HG02884 (cell line): ENCODE results near the gene RHOJ.
"Not testable (repeated sequence)": the region's sequence is repeated elsewhere in the genome, so short reads cannot be mapped to it uniquely, and the experiment has no call there.

ENCODE experiments used
- ATAC-seq: cut with Tn5 transposase; IDR thresholded peaks from one replicate; pipeline ENCODE4 v1.9.1; 2021; ENCODE audit warnings: mild to moderate bottlenecking, moderate library complexity; ENCODE audit not compliant: unreplicated experiment

The RHOJ gene

DNA sequence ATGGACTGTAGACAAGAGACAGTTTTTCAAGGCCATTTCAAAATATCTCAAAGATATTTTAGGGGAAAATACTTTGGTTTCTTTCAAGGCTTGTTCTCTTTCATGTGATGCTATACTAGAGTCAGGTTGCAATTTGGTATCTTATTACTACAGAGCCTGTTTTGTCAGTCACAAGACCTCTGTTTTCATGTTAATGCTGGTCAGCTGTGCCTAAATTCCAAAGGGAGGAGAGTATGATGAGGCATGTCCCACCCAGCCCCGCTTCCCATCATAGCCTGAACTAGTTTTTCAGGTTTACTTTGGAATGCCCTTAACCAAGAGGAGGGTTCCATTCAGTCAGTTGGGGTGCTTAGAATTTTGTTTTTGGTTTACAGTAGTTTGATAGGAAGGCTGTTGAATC is 61.9 kb downstream of the RHOJ start:
- no peak for ATAC-seq

DNA sequence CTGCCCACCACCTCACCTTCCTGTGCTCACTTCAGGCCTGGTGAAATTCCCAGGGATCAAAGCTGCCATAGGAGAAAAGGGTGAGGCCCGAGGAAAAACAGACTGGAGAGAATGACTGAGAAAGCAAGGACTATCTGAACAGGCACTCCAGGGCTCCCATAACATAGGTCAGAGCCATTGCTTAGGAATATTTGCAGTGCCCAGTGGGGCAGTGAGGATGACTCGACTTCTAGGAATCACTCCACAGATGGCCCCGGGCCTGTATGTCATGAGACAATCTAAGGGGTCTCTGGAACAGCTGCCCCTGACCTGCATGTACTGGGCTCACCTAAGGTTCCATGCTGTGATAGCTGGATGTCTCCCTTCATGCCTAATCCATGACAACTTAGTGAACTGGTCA is 62.9 kb downstream of the RHOJ start:
- ATAC-seq: no peak

DNA sequence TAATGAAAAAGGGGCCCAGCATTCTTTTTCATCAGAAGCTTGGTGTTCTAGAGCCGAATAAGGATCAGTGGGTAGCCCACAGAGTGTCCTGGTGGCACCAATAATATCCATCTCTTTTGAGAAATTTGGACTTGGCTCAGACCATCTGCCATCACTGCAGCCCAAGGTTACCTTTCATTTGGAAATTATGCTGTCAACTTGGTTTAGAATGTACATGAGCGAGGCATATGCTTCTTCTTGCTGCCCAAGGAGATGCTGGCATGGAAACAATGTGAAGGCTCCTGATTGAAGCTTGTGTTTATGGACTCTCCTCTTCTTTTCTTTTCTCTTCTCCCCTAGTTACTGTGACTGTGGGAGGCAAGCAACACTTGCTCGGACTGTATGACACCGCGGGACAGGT is 64.5 kb downstream of the RHOJ start:
- no peak for ATAC-seq

DNA sequence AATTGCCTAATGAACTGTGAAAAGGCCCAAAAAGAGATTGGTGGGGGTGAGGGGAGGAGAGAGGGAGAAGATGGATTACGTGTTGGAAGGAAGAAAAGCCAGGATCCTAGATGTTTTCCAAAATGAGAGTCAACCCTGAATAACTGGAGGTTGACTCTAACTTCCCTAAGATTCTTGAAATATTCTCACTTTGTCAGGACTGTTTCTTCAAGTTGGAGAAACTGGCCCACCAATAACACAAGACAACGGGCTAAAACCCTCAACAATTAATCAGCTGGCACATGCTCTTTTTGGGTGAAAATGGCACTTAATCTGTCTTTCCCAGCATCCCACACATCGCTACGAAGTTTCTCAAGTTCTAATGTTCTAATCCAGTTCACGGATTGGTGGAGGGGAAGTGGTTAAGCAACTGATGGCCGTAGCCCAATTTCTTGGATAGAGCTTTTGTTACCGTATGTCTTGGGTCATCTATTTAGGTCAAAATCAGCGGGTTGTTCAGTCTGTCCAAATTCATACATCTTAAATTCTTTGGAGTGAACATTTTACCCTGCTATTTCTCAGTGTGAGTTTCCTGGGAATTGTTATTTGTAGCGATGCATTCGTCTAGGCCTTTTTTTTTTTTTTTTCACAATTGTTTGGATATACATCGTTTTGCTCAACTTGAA is 65.5 kb downstream of the RHOJ start:
- no peak for ATAC-seq

DNA sequence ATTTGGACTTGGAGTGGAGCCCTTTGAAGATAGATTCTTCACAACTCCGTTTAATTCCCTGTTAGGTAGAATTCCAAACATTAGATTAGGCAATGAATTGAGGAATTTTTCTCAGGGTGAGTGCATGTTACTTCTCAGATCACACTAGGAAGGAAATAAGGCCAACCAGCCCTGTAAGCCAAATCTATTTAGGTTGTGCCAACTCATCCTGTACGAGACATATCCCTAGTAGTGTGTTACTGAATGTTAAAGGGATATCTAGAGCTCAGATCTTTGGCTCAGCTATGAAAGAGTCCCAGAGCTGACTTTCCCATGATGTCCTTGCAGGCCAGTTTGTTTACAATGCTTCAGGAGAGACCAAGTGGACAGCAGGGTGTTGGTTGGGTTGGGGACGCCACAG is 68.9 kb downstream of the RHOJ start:
- no peak for ATAC-seq

DNA sequence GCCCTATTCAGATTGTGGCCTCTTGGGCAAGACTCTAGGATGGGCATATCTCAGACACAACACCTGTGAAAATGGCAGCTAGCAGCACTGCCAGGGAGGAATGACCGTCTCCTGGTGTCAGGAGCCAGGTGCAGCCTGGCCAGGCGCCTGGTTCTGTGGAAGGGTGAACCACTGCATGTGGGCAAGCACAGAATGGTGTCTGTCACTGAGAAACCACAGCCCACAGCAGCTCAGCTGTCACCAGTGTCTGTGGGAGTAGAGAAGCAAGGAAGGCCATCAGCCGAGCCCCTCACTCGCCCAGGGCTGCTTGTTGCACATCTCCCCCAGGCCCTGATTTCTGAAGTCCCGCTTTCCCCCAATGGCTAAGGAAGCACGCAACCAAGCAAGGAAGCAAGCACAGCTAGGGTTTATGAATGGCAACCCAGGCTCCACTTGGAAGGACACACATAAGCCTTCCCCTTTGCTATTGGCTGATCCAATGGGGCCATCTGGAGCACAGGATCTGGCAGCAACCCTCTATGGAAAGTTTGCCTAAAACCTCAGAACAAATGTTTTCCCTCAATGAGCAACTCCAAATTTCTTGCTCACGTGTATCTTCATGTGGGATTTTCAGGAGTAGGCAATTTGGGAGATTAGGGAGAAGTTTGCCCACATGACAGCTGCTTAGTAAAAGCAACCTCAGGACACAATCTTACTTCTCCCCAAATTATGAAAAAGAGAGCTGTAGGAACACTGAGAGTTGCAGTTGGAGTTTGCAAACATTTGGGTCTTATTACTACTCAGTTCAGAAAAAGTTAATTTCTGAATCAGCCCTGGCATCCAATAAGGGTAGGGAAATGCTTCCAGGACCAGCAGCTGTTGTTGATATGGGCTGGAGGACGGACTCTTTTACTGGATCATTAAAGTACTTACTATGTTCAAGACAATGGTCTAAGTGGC is 69.7 kb downstream of the RHOJ start:
- no peak for ATAC-seq

DNA sequence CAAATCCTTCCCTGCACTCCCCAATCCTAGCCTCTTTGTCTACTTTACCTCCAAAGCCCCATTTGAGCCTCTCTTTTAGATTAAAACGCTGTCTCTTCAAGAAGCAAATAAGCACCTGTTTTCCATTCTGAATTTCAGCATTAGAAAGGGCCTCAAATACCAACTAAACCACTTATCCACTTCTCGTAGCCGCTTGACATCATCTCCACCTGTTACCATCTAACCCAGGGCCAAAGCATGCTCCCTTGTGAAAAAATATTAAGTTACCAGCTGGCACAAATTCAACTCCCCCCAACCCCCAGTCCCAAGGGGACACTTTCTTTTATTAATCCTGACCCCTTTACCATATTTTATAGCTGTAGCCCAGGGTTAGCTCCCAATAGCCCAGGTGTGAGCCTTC is 71.4 kb downstream of the RHOJ start:
- no peak for ATAC-seq

DNA sequence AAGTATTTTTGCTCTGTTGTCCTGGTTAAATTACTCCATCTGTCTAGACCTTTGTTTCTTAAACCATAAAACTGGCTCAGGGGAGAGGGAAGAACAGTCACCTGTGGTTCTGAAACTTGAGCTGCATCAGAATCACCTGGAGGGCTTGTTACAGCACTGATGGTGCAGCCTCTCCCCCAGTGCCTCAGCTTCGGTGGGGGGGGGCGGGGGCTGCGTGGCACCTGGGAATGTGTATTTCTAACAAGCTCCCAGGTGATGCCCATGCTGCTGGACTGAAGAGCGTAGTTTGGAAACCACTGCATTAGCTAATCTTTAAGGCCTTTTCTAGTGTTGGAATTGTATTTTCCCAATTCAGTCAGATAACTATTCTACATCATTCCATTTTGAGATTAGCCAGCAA is 71.8 kb downstream of the RHOJ start:
- ATAC-seq: no peak

DNA sequence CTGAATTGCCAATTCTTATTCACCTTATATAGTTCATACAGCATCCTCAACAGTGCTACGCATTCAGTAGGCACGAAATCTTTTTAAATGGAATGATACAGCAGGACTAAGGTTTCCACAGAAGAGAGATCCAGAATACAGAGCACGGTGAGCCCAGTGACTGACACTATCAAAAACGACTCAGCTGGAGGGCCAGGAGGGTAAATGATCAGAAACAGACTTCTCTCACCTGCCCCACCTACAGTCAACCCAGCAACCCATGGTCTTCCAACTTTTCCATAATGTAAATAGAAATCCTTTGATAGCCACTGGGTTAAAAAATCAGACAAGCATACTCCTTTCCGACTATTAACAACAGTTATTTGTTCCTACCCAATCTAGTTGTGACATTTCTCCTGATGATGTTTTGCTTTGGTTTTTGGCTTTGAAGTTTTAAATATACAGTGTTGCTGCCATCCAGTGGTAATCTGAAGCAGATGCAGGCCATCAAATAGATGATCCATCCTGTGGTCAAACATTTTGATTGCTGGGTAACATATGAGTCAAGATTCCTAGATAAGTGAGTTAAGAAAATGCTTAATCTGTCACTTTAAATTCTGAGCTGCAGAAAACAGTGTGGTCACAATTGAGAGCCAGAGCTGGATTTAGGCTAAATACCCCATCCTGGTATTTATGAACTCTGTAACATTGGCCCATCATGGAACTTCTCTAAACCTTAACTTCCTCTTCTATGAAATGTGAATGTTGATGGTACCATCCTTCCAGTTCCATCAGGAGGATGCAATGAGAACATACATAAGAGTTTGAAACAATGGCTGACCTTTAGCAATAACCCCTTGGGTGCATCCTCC is 72.5 kb downstream of the RHOJ start:
- ATAC-seq: peak; percentile 79

DNA sequence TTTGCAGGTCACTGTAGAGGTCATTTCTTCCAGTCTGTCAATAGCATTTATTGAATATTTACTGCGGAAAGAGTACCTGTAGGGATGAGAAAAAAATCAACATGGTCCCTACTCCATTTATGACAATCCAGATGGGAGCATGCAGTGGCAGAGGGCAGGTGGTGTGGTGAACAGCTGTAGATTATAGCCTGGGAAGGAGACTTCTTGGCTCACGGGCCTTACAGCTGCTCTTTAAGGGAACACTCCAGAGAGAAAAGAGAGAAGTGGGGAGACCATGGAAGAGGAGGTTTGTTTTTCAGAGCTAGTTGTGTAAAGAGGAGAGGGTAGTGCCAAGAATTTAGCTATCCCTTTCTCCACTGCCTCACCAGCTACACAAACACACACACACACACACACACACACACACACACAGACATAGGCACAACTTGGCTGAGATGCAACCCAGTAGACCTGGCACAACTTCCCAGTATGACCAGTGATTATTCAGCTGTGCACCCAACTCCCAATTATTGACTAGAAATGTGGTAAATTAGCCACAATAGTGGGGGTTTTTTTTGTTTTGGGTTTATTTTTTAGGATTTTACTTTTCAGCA is 73.4 kb downstream of the RHOJ start:
- no peak for ATAC-seq

DNA sequence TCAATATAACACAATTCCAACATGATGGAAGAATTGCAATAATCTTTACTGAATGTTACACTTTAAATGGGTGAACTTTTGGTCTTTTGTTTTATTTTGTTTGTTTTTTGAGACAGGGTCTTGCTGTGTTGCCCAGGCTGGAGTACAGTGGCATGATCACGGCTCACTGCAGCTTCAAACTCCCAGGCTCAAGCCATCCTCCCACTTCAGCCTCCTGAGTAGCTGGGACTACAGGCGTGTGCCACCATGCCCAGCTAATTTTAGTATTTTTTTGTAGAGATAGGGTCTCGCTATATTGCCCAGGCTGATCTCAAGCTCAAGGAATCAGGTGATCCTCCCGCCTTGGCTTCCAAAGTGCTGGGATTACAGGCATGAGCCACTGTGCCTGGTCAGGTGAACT is 75.7 kb downstream of the RHOJ start:
- ATAC-seq: not testable (repeated sequence)

DNA sequence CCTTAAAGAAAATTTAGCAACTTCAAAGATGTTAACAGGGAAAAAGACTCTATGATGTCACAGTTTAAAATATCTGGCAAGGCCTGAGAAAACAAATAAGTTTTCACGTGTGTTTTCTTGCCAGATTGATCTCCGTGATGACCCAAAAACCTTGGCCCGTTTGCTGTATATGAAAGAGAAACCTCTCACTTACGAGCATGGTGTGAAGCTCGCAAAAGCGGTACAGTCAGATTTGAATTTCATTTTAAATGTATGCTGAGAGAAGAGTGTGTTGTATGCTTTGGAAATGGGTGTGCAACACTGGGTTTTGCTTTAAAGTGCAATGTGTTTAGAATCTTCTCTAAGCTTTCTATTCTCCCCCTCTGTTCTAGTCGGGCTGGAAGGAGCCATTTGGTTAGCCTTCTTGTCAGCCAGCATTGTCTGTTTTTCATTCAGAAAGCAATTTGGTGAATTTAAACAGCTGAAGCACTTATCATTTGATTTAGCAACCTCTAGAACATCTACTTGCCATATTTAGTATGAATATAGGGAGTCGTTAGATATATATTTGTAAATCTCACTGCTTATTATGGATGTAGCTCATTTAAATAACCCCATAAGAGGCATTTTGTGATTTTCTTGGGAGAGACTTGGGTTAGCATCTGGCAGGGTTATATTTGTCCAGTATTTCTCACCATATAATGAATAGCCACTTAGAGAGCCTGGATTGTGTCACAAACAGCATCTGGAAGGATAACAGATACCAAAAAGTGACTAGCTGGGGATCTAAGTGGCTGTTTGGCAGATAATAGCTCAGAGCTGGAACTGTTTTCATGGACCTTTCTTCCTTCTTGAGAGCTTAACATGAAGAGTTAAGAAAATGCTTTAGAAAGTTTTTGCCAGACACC is 79.0 kb downstream of the RHOJ start:
- ATAC-seq: no peak

DNA sequence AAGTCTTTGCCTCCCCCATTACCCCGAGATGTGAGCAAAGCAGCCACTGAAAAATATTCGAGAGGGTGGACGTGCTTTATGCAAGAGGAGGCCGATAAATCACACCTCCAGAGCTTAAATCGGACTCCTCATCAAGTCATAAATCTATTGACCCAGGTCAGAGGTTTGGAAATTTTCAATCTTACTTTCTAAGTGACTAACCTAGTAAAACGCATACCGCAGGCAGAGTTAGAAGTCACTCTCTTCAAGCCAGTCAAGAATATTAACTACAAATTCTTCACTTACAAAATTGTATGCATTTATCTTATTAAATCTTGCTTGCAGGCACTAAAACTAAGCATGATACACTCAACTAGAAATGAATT is 79.6 kb downstream of the RHOJ start:
- ATAC-seq: no peak

DNA sequence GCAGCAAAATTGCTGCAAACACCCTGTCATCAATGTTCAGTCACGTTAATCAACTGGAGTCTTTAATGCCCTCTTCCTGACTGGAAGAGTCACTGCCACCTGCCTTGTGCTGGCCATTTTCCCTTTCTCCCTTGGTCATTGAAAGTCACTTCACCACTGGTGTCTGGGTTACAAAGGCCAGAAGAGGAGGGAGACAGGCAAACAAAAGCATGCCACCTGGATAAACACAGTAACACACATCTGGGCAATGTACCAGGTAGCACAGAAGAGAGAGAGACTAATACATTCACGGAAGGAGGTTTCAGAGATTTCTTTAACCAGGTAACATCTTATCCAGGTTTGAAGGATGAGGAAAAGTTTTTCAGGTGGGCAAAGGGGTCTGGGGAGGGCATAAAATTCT is 81.8 kb downstream of the RHOJ start:
- no peak for ATAC-seq

DNA sequence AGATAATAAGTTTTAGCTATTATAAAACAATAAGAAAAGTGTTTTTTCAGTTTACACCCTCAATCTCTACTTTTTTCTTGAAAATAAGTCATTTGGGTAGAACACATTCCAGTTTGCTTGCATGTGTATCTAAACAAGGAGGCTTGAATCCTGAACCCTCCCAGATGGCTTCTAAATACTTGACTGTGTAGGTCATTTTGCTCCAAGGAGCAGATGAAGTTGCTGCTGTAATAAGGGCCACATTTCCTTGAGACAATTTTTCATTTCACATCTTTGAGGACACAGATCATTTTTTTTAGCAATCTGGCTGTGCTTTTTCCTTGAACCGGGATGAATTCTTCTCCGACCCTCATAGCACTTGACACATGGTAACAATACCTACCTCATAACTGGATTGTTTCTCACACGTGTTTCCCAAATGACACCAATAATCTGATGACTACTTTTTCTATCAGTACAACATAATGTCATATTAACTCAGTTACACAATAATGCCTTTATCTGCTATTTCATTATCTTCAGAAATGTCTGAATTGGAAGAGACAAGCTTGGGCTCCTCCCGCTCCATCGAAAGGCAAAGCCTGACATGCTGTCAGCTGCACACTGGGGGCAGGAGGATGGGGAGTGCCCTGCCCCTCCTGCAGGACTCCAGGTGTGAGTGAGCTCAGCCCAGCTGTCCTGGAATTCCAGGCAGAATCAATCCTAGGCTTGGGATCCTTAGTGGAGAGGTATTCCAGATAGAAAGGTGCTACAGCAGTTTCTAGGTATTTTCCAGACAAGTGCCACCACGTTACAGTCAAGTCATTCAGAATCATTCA is 83.6 kb downstream of the RHOJ start:
- no peak for ATAC-seq

DNA sequence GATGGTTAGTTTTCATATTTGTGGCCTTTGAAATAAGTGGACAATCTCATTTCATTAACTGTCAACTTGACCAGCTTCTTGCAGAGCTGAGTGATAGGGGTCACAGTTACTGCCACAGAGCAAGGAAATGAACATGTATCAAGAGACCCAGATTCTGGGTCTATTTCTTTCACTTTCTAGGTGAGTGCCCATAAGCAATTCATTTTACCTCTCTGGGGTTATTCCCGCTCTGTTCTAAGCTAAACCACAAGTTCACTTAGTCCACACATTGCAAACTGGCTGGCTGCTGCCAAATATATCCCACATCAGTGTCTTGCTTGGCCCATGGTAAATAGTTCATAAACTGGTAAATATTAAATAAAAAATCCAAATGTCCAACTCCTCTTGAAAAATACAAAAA is 84.6 kb downstream of the RHOJ start:
- ATAC-seq: peak; percentile 59

DNA sequence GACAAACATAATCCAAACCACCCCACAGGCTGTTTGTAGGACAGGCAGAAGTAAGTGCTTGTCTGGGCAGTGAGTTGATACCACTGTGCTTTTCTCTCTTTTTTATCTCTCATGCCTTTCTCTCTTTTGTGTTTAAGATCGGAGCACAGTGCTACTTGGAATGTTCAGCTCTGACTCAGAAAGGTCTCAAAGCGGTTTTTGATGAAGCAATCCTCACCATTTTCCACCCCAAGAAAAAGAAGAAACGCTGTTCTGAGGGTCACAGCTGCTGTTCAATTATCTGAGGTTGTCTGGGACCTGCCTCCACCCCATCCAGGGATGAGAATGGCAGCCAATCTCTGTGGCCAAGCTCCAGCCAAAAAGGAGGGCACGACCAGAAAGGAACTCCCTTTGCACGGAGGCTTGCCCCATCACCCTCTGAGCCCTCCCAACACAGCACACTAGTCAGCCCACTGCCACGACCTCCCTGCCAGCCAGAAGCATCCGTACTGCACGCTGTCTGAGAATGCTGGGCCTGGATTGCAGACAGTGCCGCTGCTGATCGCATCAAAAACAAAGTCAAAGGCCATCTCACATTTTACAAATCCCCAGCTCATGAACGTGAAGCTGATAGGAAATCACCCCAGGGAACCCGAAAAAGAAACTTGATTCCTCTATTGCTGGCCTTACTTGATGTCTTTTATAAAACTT is 86.6 kb downstream of the RHOJ start:
- no peak for ATAC-seq

DNA sequence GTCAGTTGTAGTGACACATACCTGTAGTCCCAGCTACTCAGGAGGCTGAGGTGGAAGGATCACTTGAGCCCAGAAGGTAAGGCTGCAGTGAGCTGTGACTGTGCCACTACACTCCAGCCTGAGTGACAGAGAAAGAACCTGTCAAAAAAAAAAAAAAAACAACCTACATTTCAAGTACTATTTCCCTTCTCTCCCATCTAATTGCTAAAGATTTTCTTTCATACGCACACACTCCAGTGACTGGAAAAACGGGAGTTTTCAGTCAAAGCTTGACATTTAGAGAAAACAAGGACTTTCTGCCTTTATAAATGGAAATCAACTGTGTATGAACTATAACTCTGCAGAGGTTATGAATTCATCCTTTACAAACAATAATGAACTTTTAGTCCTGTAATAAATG is 88.6 kb downstream of the RHOJ start:
- ATAC-seq: no peak

DNA sequence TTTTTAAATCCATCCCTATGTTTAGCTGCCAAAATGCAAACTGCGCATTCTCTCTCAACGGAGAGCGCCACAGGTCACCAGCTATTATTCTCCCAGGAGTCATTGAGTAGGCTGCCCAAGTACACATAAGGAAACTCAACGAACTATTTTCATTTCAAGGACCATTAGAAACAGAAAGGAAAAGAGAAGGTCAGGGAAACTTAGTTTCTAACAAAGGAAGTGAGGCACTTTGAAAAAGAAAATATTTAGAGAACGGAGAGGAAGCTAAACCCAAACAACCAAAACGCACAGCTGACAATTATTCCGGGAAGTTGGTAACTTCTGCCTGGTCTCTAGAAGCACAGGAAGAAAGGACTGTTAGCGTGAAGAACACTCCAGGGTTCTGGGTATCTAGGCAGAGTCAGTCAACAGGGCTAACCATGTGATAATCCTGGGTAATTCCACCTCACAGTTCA is 91.0 kb downstream of the RHOJ start:
- ATAC-seq: no peak
